Panc1 (cell line): Measurements from ENCODE around the gene ARMC5.

ENCODE experiments used
- POLR2AphosphoS5 ChIP-seq: IDR thresholded peaks from 2 replicates; pipeline ENCODE4 v1.6.1; 2012; ENCODE audit warnings: mild to moderate bottlenecking, low read depth, low read length, moderate library complexity
- REST ChIP-seq, 2 experiments: IDR thresholded peaks; 2 replicates each; pipeline ENCODE4 v1.6.1; 2011 to 2012; ENCODE audit warnings: low read depth in 2 of 2, control low read depth in 1 of 2, low read length in 1 of 2, mild to moderate bottlenecking in 1 of 2, moderate library complexity in 1 of 2; ENCODE audit not compliant: insufficient read depth in 1 of 2
- TCF7L2 ChIP-seq: IDR thresholded peaks from 2 replicates; pipeline ENCODE4 v1.6.1; 2011; ENCODE audit warnings: mild to moderate bottlenecking, low read depth, low read length, inconsistent platforms
- TF ChIP-seq, protein P1 (sequence below): fragments of 450-650 bp; IDR thresholded peaks from 2 replicates; pipeline ENCODE4 v1.5.1; 2017; ENCODE audit warnings: mild to moderate bottlenecking

DNA sequence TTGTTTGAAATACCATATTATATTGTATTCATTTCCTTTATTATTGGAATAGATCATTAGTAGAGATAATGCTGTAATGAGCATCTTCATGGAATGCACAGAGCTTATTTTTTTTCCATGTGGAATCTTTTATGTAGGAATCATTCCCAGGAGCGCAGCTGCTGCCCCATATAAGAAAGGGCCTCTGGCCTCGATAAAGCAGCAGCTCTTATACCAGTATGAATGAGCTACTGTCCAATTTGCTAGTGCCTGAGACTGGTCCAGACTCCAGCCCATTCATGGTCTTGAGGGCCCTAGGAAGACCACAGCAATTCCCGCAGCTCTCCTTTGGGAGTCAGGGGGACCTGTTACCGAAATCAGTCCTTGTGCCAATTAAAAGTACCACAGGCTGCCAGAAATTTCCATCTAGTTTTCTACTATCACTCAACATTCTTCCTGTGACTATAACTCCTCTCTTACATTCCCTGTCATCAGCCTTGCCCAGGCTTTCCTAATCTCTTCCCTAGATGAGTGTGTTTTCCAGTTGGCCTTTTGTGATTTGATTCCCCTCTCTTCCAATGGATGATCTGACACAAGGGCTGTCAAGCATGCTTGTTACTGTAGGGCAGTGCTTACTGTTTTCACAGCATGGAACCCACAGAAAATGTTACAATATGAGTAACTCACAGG is 18.7 kb upstream of the ARMC5 start:
- TF ChIP-seq, protein P1, sequence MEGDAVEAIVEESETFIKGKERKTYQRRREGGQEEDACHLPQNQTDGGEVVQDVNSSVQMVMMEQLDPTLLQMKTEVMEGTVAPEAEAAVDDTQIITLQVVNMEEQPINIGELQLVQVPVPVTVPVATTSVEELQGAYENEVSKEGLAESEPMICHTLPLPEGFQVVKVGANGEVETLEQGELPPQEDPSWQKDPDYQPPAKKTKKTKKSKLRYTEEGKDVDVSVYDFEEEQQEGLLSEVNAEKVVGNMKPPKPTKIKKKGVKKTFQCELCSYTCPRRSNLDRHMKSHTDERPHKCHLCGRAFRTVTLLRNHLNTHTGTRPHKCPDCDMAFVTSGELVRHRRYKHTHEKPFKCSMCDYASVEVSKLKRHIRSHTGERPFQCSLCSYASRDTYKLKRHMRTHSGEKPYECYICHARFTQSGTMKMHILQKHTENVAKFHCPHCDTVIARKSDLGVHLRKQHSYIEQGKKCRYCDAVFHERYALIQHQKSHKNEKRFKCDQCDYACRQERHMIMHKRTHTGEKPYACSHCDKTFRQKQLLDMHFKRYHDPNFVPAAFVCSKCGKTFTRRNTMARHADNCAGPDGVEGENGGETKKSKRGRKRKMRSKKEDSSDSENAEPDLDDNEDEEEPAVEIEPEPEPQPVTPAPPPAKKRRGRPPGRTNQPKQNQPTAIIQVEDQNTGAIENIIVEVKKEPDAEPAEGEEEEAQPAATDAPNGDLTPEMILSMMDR, result no peak
- TF ChIP-seq POLR2AphosphoS5 (no peak), REST (IDR thresholded peaks at IDR 0.05; ENCODE audit: insufficient read depth in 1 of 2, low read depth in 2 of 2, low read length in 1 of 2) (no peak), TCF7L2 (no peak)
